ENCODE results near the gene DHRS3.

Gene DHRS3

GRCh38 chr1:12552951-12553921 is 64.8 kb downstream of the DHRS3 start:
- no peak for DNase-seq (ENCODE audit: low spot score)

GRCh38 chr1:12552111-12552888 is 65.7 kb downstream of the DHRS3 start:
- DNase-seq (ENCODE audit: low spot score): no peak

- DNase-seq (ENCODE audit: low spot score): no peak
These were observed 66.4 kb downstream of the DHRS3 start for GRCh38 chr1:12551584-12551983.

- no peak for DNase-seq (ENCODE audit: low spot score)
These were observed 68.3 kb downstream of the DHRS3 start for GRCh38 chr1:12549460-12550349.

GRCh38 chr1:12548973-12549459 is 69.0 kb downstream of the DHRS3 start:
- DNase-seq (ENCODE audit: low spot score): no peak

GRCh38 chr1:12548279-12548972 is 69.6 kb downstream of the DHRS3 start:
- DNase-seq (ENCODE audit: low spot score): no peak

GRCh38 chr1:12547586-12548225 is 70.3 kb downstream of the DHRS3 start:
- no peak for DNase-seq (ENCODE audit: low spot score)

GRCh38 chr1:12546771-12547585 is 71.0 kb downstream of the DHRS3 start:
- no peak for DNase-seq (ENCODE audit: low spot score)

GRCh38 chr1:12544992-12545391 is 73.0 kb downstream of the DHRS3 start:
- DNase-seq (ENCODE audit: low spot score): no peak

- no peak for DNase-seq (ENCODE audit: low spot score)
These were observed 73.7 kb downstream of the DHRS3 start for GRCh38 chr1:12544357-12544756.

GRCh38 chr1:12543740-12544154 is 74.3 kb downstream of the DHRS3 start:
- DNase-seq (ENCODE audit: low spot score): no peak

- no peak for DNase-seq (ENCODE audit: low spot score)
These were observed 75.1 kb downstream of the DHRS3 start for GRCh38 chr1:12542616-12543592.

GRCh38 chr1:12542138-12542465 is 75.9 kb downstream of the DHRS3 start:
- DNase-seq (ENCODE audit: low spot score): no peak

- no peak for DNase-seq (ENCODE audit: low spot score)
These were observed 76.5 kb downstream of the DHRS3 start for GRCh38 chr1:12541274-12542137.

GRCh38 chr1:12540580-12541273 is 77.3 kb downstream of the DHRS3 start:
- DNase-seq (ENCODE audit: low spot score): no peak

- DNase-seq (ENCODE audit: low spot score): no peak
These were observed 78.1 kb downstream of the DHRS3 start for GRCh38 chr1:12539705-12540579.

Data from hematopoietic multipotent progenitor cell treated with erythropoietin and hydrocortisone succinate and interleukin-3 and kit ligand, for 15 days (in vitro differentiated cells).